Cardiac muscle cell (in vitro differentiated cells and primary cell): ENCODE data around the gene ZMYND8. TPM values are rescaled to one million over a fixed set of nuclear protein-coding genes. Genes with fewer than 3 reads are reported as not detected.
"Not testable (repeated sequence)": the region's sequence is repeated elsewhere in the genome, so short reads cannot be mapped to it uniquely, and the experiment has no call there.

Experiments used
- DNase-seq, 2 donors: peaks; one replicate each; pipeline versions ENCODE4 v3.0.0 to v3.0.0-alpha.2; 2010 to 2017; ENCODE audit warnings: low read depth in 1 of 2, low spot score in 1 of 2
- H3K27ac ChIP-seq: fragments of 200-600 bp; sonication (generic); 2 replicates; pipeline ENCODE4 v1.5.1; 2016
- H3K27me3 ChIP-seq: fragments of 200-600 bp; sonication (generic); 2 replicates; pipeline ENCODE4 v1.6.0; 2016; ENCODE audit warnings: control low read depth
- H3K36me3 ChIP-seq: fragments of 200-600 bp; sonication (generic); 2 replicates; pipeline ENCODE4 v1.5.1; 2016; ENCODE audit warnings: control low read depth
- H3K4me1 ChIP-seq: fragments of 200-600 bp; sonication (generic); 2 replicates; pipeline ENCODE4 v1.8.1; 2017; ENCODE audit warnings: low read depth, mild to moderate bottlenecking, mixed run types
- H3K4me3 ChIP-seq: fragments of 200-600 bp; sonication (generic); 2 replicates; pipeline ENCODE4 v1.5.1; 2016; ENCODE audit warnings: mild to moderate bottlenecking
- H3K9me3 ChIP-seq: fragments of 200-600 bp; sonication (generic); 2 replicates; pipeline ENCODE4 v1.5.1; 2017; ENCODE audit warnings: low read depth, mild to moderate bottlenecking, control low read depth
- CTCF ChIP-seq: IDR thresholded peaks from 2 replicates; pipeline ENCODE4 v1.5.1; 2012; ENCODE audit warnings: low read depth, mild to moderate bottlenecking, low read length
- polyA plus RNA-seq: library from polyadenylated mRNA; unstranded; fragments of >200 nt; fragmentation: Nextera tagmentation; extraction: Ambion mirVana; gene quantifications from 2 replicates; pipeline ENCODE4 v1.2.1, GENCODE V29; 2016
- total RNA-seq: library from RNA; depleted of rRNA; stranded (reverse); fragments of >200 nt; gene quantifications from 2 replicates; pipeline ENCODE4 v1.2.3, GENCODE V29; 2016

ZMYND8 gene
- total and polyA plus RNA-seq, 2 experiments from 2014 or later: 27.5 to 45.0 TPM

GRCh38 chr20:47266847-47267515 is 89.5 kb downstream of the ZMYND8 start:
- Histone ChIP-seq H3K27me3 (no peaks in the 10 kb centered on the region), H3K9me3 (no peaks in the 10 kb centered on the region), H3K36me3 (peaks cover 4% of the 10 kb centered on the region), H3K4me1 (peaks cover 7% of the 10 kb centered on the region), H3K27ac (no peak overlapping the region), H3K4me3 (no peak overlapping the region)
- DNase-seq: no peak
- no peak for TF ChIP-seq CTCF

- H3K9me3 ChIP-seq: no peaks in the 10 kb centered on the region
- no peak overlapping the region for H3K27ac ChIP-seq
- no peaks in the 10 kb centered on the region for H3K27me3 ChIP-seq
- peaks cover 7% of the 10 kb centered on the region for H3K4me1 ChIP-seq
- no peak overlapping the region for H3K4me3 ChIP-seq
- H3K36me3 ChIP-seq: peaks cover 13% of the 10 kb centered on the region
- TF ChIP-seq CTCF: no peak
- DNase-seq: no peak
Observed at GRCh38 chr20:47265984-47266383, 90.5 kb downstream of the ZMYND8 start.

GRCh38 chr20:47265214-47265613 is 91.3 kb downstream of the ZMYND8 start:
- H3K36me3 ChIP-seq: peaks cover 18% of the 10 kb centered on the region
- TF ChIP-seq CTCF: no peak

GRCh38 chr20:47264137-47264769 is 92.2 kb downstream of the ZMYND8 start:
- DNase-seq, H3K4me1 ChIP-seq, H3K4me3 ChIP-seq, H3K27ac ChIP-seq, H3K27me3 ChIP-seq, H3K9me3 ChIP-seq: not testable (repeated sequence)
- peaks cover 23% of the 10 kb centered on the region for H3K36me3 ChIP-seq

More at GRCh38 chr20:47265214-47265613, 91.3 kb downstream of the ZMYND8 start:
- H3K27me3 ChIP-seq: no peaks in the 10 kb centered on the region
- peaks cover 7% of the 10 kb centered on the region for H3K4me1 ChIP-seq
- H3K4me3 ChIP-seq: no peak overlapping the region
- no peak for DNase-seq
- H3K27ac ChIP-seq: no peak overlapping the region
- H3K9me3 ChIP-seq: no peaks in the 10 kb centered on the region

- Histone ChIP-seq H3K4me3 (no peak overlapping the region), H3K4me1 (peaks cover 11% of the 10 kb centered on the region), H3K27ac (peak overlapping the region; percentile 37), H3K27me3 (no peaks in the 10 kb centered on the region), H3K9me3 (no peaks in the 10 kb centered on the region), H3K36me3 (peaks cover 24% of the 10 kb centered on the region)
- DNase-seq: no peak
- no peak for TF ChIP-seq CTCF
Observed at GRCh38 chr20:47263465-47264084, 92.9 kb downstream of the ZMYND8 start.

GRCh38 chr20:47263080-47263464 is 93.4 kb downstream of the ZMYND8 start:
- H3K27ac ChIP-seq: peak overlapping the region; percentile 37

More at GRCh38 chr20:47263080-47263464, 93.4 kb downstream of the ZMYND8 start:
- Histone ChIP-seq H3K36me3 (peaks cover 24% of the 10 kb centered on the region), H3K4me3 (no peak overlapping the region), H3K27me3 (no peaks in the 10 kb centered on the region), H3K9me3 (no peaks in the 10 kb centered on the region), H3K4me1 (peaks cover 11% of the 10 kb centered on the region)
- no peak for TF ChIP-seq CTCF
- DNase-seq: no peak
